ENCODE results near the gene SELP. TPM values are rescaled to one million over a fixed set of nuclear protein-coding genes. Genes with fewer than 3 reads are reported as not detected.

SELP gene
- total RNA-seq, 2 donors from 2014 or later, result 12.4 to 22.5 TPM

DNA sequence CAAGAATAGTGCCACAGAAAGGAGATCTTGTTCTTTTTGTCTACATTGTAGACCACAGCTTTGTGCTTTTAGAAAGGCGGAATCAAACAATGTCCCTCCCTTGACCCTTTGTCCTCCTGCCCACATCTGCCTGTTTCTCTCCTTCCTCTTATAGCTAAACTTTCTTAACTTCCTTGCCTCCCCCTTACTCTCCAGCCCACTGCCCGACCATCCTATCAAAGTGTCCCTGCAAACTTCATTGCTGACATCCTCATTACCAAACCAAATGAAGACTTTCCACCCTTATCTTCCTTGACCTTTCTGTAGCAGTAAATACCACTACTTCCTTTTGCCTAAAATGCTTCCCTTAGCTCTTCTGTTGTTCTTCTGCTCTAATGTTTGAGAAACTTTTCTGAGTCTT, 5.0 kb downstream of the SELP start:
- ATAC-seq, result no peak
- intact Hi-C loops (cut with DNase I), result no loop called here
- no peak for DNase-seq

DNA sequence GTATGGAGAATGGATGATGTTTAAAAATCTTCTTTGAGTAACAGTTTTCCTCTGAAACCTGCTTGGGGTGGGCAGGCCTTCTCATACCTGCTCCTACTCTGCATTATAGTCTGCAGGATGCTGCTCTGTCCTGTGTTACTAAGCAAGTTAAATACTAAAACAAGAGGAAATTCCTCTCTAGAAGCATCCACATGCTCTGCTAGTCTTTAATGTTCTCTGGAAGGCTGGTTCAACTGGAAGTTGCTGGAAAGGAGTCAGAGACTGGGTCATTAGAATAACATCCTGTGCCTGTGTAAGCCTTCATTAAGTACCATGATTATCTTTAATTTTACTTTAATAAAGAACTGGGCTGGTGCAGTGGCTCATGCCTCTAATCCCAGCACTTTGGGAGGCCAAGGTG, 5.8 kb downstream of the SELP start:
- ATAC-seq, result peak in 1 of 2 donors; percentile 25

DNA sequence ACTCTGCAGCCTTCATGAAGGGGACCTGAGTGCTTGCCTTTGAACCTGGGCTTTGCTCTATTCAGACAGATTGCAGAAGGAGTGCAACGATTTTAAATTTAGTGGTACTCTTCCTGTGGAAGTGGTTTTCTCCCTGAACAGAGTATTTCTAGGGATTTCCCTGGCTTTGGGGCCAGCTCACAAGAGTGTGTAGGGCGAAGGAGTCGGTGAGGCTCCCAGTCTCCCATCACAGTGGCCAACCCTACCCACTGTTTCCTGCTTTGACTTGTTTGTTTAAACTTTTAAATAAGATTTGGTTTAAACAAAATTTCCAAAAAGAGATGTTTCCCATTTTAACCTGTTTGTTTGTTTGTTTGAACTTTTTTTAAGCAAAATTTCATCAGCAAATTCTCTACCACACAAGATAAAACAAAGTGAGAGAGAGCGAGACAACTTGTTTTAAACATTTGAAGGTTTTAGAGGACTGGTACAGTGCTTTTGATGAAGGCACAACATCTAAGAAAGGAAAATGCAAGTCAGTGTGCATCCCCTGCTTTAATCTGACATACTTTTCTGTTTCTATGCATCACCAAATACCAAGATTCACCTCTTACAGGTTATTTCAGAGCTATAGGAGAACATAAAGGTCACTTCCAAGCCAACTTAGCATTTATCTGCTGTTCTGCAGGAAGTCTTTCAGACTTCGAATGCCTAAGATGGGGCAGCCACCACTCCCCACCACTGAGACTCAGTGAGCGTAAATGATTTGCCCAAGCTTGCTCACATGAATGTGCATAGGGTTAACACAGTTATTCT, 6.6 kb downstream of the SELP start:
- DNase-seq (no peak), ATAC-seq (no peak)
- intact Hi-C loops (cut with DNase I), result no loop called here

More for the DNA sequence above, 5.8 kb downstream of the SELP start:
- intact Hi-C loops (cut with DNase I), result no loop called here
- no peak for DNase-seq

DNA sequence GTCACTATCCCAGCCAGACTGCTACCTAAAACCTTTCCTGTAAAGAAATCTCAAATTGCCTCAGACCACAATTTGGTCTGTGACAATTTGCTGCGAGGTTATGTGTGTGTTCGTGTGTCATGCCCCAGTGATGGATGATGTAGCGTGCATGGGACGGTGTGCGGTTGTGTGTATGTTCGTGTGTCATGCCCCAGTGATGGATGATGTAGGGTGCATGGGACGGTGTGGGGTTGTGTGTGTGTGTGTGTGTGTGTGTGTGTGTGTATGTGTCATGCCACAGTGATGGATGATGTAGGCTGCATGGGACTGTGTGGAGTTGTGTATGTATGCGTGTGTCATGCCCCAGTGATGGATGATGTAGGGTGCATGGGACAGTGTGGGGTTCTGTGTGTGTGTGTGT, 9.4 kb downstream of the SELP start:
- intact Hi-C loops (cut with DNase I), result no loop called here
- DNase-seq, result no peak
- ATAC-seq, result no peak

DNA sequence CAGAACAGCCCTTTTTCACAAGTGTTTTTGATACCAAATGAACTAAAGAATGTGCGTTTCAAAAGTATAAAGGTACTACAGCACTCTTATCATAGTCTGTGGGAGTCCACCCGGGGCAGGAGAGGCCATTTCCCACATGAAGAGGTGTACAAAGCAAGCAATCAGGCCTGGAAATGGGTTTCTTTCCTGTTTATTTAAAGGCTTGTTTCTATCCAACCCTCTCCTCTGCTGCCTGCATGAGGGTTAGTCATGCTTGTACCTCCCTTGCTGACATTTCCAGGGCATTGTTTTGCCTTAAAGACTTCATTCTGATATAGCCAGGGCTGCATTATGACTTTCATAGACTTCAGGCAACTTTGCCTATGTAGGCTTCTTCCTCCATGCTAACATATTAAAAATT, 11.6 kb downstream of the SELP start:
- DNase-seq, result no peak

DNA sequence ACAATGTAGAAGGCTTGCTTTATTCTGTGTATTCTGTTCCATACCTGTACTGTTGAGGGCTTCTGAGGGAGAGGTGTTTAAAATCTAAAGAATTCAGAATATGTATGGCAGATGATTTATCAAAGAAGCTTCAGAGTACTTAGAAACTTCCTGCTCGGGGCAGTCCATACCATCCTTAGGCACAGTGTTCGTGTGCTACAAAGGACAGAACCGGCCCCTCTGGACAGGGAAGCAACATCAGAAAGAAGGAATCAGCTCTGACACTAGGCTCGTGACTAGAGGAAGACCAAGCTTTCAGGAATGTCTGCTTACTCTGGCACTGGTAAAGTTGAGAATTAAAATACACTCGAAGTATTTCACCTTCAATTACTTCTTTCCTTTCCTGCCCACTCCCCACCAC, 14.1 kb downstream of the SELP start:
- intact Hi-C loops (cut with DNase I), result no loop called here
- ATAC-seq (no peak), DNase-seq (no peak)

More for the DNA sequence above, 11.6 kb downstream of the SELP start:
- intact Hi-C loops (cut with DNase I), result no loop called here
- ATAC-seq, result peak in 1 of 2 donors; percentile 29

DNA sequence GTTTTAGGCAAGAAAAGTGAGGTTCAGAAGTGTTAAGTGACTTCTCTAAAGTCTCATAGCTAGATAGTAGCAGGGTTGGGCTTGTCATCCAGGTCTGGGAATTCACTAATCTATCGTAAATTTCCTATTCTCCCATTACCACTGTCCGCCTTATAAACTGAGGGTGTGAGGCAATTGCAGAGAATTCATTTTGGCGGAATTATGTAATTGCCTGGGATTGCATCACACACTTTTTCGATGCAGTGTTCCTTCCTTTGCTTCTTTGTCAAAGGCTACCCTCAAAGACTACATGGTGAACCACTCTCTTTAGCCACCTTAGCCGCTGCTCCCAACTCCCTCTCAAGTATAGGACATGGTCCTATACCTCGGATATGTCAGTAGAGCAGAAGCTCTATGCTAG, 19.1 kb downstream of the SELP start:
- ATAC-seq (no peak), DNase-seq (no peak)
- intact Hi-C loops (cut with DNase I), result no loop called here

DNA sequence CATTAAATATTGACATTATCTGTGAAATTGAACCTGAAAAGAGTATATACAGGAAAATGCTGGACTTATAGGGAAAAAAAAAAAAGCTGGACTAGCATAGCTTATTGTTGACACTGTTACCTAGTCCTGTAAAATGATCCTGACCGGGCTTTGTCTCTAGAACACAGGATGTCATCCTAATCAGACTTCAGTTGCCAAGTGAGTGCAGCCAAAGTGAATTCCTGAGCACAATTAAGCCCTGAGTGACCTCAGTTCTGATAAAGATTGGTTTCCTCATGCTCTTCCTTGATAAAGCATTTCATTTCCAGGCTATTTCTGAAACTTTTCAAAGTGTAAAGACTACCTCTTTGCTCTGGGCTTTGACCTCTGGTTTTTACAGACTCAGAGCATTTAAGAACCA, 19.8 kb downstream of the SELP start:
- ATAC-seq (peak; percentile 67 to 79), DNase-seq (no peak)
- intact Hi-C loops (cut with DNase I), result no loop called here

DNA sequence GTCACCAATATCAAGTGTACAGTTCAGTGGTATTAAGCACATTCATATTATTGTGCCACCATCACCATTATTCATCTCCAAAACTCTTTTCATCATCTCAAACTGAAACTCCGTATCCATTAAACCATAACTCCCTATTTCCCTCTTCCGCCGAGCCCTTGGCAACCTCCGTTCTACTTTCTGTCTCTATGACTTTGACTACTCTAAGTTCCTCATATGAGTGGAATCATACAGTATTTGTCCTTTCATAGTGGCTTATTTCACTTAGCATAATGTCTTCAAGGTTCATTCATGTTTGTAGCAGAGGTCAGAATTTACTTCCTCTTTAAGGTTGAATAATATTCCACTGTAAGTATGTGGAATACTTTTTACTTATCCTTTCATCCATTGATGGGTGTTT, 21.7 kb downstream of the SELP start:
- intact Hi-C loops (cut with DNase I), result no loop called here
- DNase-seq (no peak), ATAC-seq (no peak)

DNA sequence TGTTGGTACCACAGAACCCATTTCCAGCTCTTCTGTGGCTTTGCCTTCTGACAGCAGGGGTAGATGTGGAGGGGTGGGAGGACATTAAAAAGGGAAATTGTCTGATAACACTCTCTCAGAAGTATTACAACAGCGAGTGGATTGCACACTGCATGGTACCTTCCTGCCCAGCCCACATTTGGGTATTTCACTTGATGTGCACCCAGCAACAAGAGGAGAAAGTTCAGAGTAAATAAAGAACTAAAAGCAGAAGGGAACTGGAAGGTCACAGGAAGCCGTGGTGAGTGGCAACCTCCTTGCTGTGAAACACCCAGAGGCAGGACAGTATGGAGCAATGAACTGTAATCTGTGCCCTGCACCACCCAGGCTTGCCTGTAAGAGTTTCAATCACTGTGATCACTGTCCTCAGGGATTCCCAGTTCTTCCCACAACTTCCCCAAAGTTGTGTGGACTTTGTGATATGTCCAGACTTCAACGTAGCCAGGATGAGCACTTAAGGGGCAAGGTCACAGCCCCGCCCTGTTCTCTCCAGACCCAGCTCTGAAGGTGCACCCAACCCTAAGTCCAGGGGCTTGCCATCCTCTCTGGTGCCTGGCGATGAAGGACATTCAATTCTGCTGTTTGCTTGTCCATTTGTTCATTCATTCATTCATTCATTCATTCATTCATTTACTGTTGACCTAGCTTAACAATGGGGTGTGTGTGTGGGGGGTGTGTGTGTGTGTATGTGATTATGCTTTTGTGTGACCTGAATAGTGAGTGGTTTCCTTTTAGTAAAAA, 25.0 kb downstream of the SELP start:
- DNase-seq, result no peak

DNA sequence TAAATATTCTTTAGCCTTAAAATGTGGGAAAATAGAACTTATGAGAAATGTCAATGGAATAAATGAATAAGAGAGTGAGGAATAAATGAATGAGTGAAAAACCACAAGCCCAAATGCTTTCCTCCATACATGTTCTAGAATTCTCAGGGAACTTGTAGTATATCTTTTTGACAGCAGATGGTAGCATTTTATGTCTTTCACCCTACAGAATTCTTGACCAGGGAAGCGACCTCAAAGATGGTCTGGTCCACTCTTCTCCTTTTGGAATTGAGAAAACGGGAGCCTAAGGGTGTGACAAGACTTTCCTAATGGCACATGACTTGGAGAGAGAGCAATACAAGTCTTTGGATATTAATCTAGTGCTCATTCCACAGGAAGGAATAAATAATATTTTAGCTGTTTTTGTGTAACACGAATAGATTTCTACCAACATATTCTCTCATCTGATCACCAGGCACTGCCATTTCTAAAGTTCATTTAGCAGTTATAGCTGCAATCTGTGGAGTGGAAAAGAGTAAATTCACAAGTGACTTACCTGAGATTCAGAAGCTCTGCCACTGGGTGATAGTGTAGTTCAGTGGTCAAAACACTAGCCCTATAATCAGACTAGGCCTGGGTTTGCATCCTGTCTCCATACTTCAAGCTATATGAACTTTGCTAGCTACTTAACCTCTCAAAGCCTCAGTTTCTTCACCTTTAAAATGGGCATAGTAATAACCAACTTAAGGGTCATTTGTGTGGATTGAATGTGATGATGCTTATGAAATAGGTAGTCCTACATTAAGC, 28.6 kb downstream of the SELP start:
- no peak for DNase-seq
- intact Hi-C loops (cut with DNase I), result loop anchor here (2.0 to 5.0 kb wide), 3 partner anchors 106 to 206 kb away; partner anchors contain the start of gene SELL (in 1 of the 2)
- peak in 1 of 2 donors; percentile 53 for ATAC-seq

More for the DNA sequence above, 25.0 kb downstream of the SELP start:
- ATAC-seq, result peak; percentile 30 to 54
- intact Hi-C loops (cut with DNase I), result loop anchor here (5.0 kb wide), 2 partner anchors 102 to 202 kb away; no protein-coding TSS in a partner anchor

DNA sequence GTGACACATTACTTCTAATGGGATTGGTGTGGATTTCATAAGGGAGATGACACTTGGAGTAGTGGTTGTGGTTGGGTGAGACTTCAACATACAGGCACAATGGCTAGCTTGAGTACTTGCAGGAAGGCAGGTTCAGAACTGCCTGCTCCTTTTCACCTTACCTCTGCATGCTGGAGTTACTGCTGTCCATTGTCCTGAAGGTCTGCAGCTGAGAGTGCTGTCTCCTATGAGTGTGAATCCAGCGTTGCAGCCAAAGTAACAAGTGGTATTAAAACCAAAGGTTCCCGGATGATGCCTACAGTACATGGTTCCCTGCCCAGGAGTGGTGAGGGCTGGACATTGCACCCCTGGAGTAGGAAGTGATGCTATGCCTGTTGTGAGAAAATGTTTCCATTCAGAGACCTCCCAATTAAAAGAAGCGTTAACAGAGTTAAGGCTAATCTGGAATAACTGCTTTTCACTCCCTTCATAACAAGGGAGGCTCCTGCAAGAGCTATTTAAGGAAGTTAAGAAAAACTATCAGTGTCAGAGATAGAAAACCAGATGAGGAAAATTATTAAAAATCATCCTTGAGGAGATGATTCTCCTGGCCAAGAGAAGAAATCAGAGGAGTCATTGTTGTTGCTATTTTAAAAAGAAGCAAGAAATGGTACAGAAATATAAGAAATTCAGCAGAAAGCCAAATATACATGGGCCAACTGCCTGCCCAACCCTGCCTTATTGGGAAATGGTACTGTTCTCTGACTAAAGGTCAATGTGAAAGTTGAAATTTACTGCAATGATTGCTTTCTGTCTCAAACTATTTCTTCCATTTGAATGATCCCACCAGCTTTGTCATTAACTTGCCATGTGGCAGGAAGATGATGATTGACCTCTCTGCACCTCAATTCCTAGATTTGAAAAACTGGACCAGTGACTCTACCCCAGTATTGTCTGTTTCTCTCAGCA, 33.9 kb downstream of the SELP start:
- intact Hi-C loops (cut with DNase I), result no loop called here
- ATAC-seq, result no peak
- DNase-seq, result no peak

DNA sequence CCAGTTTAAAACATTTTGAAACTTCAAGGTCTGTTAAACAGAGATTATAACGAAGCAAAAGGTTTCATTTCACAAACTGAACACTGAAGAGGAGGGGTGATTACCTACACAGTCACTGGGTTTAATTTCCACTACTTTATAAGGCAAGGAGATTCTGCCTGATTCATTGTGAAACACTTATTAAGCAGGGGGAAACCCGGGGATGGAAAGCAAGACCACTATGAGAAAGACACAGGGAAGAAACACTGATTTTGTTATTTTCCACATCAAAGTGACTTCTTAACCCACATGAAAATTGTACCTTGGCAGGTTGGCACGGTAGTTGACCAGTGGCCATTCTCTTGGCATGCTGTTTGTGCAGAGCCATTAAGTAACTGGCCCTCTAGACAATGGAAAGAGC, 35.5 kb downstream of the SELP start:
- no peak for ATAC-seq
- intact Hi-C loops (cut with DNase I), result no loop called here

DNA sequence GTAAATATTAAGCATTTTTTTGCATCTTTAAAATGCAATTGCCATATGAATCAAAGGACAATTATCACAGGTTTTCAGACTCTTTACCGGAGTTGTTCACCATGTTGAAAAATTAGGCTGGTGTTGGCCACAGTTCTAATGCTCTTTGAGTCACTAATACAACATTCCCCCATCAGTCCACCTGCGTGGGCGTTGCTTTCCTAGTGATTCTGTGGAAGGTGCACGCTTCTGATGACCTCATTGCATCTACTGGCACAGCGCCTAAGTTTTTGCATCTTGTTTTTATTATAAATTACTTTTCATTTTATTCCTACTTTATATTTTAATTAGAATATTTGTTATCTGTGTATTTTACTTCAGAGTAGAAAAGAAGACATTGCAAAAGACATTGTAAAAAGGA, 39.0 kb downstream of the SELP start:
- no peak for ATAC-seq
- intact Hi-C loops (cut with DNase I), result no loop called here

More for the DNA sequence above, 35.5 kb downstream of the SELP start:
- no peak for DNase-seq

DNA sequence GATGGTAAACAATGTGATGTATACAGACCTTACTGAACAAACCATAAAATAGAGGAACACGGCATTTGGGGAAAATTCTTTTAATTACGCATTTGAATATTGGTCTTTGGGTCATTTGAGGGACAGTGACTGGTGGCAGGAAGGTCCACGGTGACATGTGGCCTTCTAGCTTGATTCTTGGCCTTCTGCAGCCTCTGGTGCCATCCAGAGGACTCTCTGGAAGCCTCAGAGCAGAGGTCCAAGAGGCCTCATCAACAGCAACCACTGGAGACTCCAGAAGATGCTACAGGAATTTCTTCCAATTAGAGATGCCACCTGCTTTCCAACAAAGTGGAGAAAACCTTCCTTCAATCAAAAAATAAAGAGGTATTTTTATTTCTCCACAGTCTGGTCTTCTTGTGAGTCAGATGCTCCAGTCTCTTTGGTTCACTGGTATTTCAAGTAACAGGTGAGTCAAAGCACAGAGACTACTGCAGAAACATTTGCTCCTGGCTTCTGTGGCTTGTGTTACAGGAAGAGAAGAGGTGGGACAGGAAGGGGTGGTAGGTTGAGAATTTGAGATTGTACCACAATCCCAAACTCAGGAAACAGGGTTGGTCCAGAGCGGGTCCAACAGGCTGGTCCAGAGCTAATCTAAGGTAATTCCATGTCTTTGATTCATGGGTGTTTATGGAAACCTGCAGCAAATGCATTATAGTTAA, 41.0 kb downstream of the SELP start:
- no peak for ATAC-seq
- DNase-seq, result no peak
- intact Hi-C loops (cut with DNase I), result no loop called here

More for the DNA sequence above, 39.0 kb downstream of the SELP start:
- DNase-seq, result no peak

DNA sequence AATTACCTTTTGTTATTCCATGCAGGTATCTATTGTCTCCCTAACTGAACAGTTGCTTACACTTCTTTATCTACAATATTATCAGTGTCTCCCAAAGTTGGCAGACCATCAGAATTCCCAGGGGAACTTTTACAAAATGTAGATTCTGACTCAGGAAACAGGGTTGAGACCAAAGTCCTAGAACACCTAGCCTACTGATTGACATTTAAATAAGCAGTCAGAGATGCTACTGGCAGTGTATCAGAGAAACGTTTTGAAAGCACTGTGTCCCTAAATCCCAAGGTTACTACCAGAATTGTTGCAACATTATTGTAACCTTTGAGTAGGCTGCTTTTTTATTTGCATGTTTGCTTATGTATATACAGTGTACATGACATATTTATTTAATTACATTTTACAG, 41.8 kb downstream of the SELP start:
- intact Hi-C loops (cut with DNase I), result no loop called here
- DNase-seq, result no peak
- ATAC-seq, result no peak

DNA sequence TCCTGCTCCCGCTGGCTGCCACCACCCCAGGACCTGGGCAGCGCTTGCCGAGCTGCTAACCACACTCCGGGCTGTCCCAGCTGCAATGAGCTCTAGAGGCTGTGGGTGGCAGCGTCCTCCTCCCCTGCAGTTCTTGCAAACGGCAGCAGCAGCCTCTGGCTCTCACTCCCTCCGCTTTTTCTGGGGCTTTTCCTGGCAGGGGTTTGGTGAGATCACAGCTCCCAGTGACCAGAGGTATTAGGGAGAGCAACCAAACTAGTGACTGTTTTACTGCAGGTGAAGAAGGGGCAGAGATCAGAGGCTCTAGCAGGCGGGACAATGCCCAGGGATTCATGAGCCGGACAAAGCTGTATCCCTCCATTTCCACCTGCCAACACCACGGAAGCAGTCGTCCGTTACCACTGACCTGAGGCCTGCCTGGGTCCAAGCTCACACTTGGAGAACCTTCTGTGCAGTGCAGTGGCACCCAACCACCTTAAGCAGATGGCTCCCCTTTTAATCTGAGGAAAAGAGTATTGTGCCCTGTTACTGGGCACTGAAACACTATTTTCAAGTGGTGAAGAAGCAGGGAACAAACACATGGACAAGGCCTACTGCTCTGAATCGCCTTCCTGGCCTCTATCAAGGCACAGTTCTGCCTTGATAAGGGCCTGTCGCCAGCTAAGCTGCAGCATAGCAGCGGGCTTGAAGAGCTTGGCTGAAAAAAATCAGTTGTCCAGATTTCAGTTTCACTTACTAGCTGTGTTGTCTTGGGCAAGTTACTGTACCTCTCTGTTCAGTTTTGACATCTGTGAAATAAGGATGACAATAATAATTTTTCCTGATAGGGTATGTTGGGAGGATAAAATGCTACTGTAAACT, 43.3 kb downstream of the SELP start, which contains the start of gene F5:
TSS of gene F5 (minus strand) at position 87 of the 861 bp plus-strand sequence. CDS start 95 bp downstream, outside the sequence.
- peak; percentile 96 to 99 for ATAC-seq
- intact Hi-C loops (cut with DNase I), result no loop called here
- DNase-seq, result peak; percentile 86
